ENCODE measurements around the gene PTER.
A peak's percentile ranks its signal among the peaks of the same experiment; 100 is the strongest.

PTER gene

DNA sequence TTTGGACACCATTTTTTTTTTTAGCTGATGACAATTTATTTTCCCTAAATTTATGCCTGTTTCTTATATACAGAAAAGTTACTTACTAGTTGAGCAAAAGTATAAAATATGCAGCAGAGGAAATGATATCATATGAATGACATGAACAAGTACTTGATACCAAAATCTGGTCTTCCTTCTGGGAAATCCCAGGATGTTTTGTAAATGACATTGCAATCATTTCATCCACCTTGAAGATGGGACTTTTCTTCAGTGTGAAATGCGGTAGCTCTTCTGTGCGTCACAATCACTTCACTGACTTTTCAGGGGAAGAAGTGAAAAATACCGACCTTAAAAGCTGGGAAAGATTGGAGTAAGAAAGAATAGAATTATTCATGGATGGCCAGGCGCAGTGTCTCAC is 61.1 kb downstream of the PTER start:
- Histone ChIP-seq H3K4me1 (ENCODE audit: control insufficient read depth, insufficient read depth, low read length, poor library complexity, severe bottlenecking) (no peaks in the 10 kb centered on the region), H3K4me3 (ENCODE audit: insufficient read depth, low read depth, low read length, poor library complexity, severe bottlenecking) (no peak overlapping the region), H3K36me3 (ENCODE audit: control insufficient read depth, insufficient read depth, low read length) (no peaks in the 10 kb centered on the region), H3K27me3 (replicated peaks; ENCODE audit: control insufficient read depth, insufficient read depth, low read length, poor library complexity, severe bottlenecking) (no peaks in the 10 kb centered on the region), H3K27ac (ENCODE audit: insufficient read depth, low read length, poor library complexity, severe bottlenecking) (no peak overlapping the region), H3K9me3 (ENCODE audit: control insufficient read depth, low read length) (no peaks in the 10 kb centered on the region)
- no peak for DNase-seq

DNA sequence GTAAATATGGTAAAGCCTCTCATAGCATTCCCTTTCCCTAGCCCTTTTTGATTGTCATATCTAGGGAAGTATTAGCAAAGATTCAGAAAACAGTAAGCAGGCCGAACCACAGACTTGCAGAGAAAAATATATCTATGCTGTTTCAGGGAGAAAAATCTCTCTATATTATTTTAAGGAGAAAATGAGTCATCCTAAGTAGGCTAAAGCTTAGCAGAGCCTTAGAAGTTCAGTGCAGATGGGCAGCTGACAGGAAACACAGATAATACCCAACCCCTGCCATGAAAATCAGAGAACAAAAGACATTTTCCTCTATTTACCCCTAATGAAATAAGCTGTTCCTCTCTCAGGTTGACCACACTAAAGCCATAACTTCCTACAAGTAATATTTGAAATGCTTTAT is 68.4 kb downstream of the PTER start:
- DNase-seq: no peak
- H3K27me3 ChIP-seq (replicated peaks; ENCODE audit: control insufficient read depth, insufficient read depth, low read length, poor library complexity, severe bottlenecking): no peaks in the 10 kb centered on the region
- H3K9me3 ChIP-seq (ENCODE audit: control insufficient read depth, low read length): no peaks in the 10 kb centered on the region
- peaks cover 23% of the 10 kb centered on the region for H3K36me3 ChIP-seq (ENCODE audit: control insufficient read depth, insufficient read depth, low read length)
- no peak overlapping the region for H3K27ac ChIP-seq (ENCODE audit: insufficient read depth, low read length, poor library complexity, severe bottlenecking)
- no peak overlapping the region for H3K4me3 ChIP-seq (ENCODE audit: insufficient read depth, low read depth, low read length, poor library complexity, severe bottlenecking)
- no peaks in the 10 kb centered on the region for H3K4me1 ChIP-seq (ENCODE audit: control insufficient read depth, insufficient read depth, low read length, poor library complexity, severe bottlenecking)

DNA sequence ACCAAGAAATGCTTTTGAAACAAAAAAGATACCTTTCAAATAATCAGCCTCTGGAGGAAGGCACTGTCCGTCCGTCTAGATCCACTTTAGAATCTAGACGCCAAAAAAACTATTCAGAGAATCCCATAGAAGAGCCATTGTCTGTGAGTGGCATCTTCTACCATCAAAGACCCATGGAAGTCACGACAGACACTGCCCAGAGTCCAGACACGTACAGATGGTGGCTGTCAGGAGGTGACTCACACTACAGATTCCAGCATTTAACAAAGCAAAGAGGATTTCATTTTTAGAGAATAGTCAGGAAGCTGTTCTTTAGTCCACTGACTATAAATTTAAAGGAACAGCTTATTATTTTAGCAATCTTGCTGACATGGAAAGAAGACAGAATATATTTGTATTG is 73.2 kb downstream of the PTER start:
- H3K27me3 ChIP-seq (replicated peaks; ENCODE audit: control insufficient read depth, insufficient read depth, low read length, poor library complexity, severe bottlenecking): no peaks in the 10 kb centered on the region
- H3K4me3 ChIP-seq (ENCODE audit: insufficient read depth, low read depth, low read length, poor library complexity, severe bottlenecking): no peak overlapping the region
- no peak for DNase-seq
- peaks cover 23% of the 10 kb centered on the region for H3K36me3 ChIP-seq (ENCODE audit: control insufficient read depth, insufficient read depth, low read length)
- H3K9me3 ChIP-seq (ENCODE audit: control insufficient read depth, low read length): no peaks in the 10 kb centered on the region
- H3K27ac ChIP-seq (ENCODE audit: insufficient read depth, low read length, poor library complexity, severe bottlenecking): no peak overlapping the region
- no peaks in the 10 kb centered on the region for H3K4me1 ChIP-seq (ENCODE audit: control insufficient read depth, insufficient read depth, low read length, poor library complexity, severe bottlenecking)

- no peaks in the 10 kb centered on the region for H3K4me1 ChIP-seq (ENCODE audit: control insufficient read depth, insufficient read depth, low read length, poor library complexity, severe bottlenecking)
- no peaks in the 10 kb centered on the region for H3K27me3 ChIP-seq (replicated peaks; ENCODE audit: control insufficient read depth, insufficient read depth, low read length, poor library complexity, severe bottlenecking)
- no peak overlapping the region for H3K27ac ChIP-seq (ENCODE audit: insufficient read depth, low read length, poor library complexity, severe bottlenecking)
- no peak overlapping the region for H3K4me3 ChIP-seq (ENCODE audit: insufficient read depth, low read depth, low read length, poor library complexity, severe bottlenecking)
- DNase-seq: no peak
- H3K9me3 ChIP-seq (ENCODE audit: control insufficient read depth, low read length): no peaks in the 10 kb centered on the region
- peaks cover 16% of the 10 kb centered on the region for H3K36me3 ChIP-seq (ENCODE audit: control insufficient read depth, insufficient read depth, low read length)
Observed at GRCh38 chr10:16510843-16511242, 74.0 kb downstream of the PTER start.

GRCh38 chr10:16518822-16519221 is 82.0 kb downstream of the PTER start:
- Histone ChIP-seq H3K4me1 (ENCODE audit: control insufficient read depth, insufficient read depth, low read length, poor library complexity, severe bottlenecking) (peaks cover 14% of the 10 kb centered on the region), H3K4me3 (ENCODE audit: insufficient read depth, low read depth, low read length, poor library complexity, severe bottlenecking) (no peak overlapping the region), H3K27ac (ENCODE audit: insufficient read depth, low read length, poor library complexity, severe bottlenecking) (no peak overlapping the region), H3K27me3 (replicated peaks; ENCODE audit: control insufficient read depth, insufficient read depth, low read length, poor library complexity, severe bottlenecking) (peaks cover 5% of the 10 kb centered on the region), H3K9me3 (ENCODE audit: control insufficient read depth, low read length) (no peaks in the 10 kb centered on the region), H3K36me3 (ENCODE audit: control insufficient read depth, insufficient read depth, low read length) (no peaks in the 10 kb centered on the region)
- no peak for DNase-seq

DNA sequence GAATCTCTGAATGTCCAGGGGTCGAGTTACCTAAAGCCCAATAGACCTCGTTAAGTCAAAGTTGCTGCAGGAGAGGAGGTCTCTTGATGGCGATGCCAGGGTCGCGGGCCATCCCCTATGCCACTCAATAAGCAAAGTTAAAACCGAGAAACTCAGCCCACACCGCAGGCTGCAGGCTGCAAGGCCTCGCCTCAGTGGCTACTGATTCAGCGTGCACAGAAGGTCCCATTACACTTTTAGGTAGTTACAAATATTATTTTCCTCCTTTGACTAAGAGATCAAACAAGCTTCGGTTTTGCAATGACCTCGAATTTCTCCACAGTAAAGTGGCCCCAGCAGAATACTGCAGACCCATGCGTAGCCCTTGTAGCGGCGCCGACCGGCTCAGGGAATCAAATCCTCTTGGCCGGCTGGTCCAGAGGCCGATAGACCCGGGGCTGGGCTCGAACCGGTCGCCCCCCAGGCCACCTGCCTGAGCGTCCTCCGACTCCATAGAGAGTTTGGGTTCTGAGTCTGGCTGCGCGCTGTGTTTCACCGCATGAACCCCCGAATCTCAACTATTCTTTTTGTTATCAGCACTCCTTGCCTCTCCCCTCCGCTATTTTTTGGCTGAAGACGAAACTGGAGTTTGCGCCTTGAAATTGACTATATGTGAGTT is 82.6 kb downstream of the PTER start:
- peaks cover 14% of the 10 kb centered on the region for H3K4me1 ChIP-seq (ENCODE audit: control insufficient read depth, insufficient read depth, low read length, poor library complexity, severe bottlenecking)
- H3K4me3 ChIP-seq (ENCODE audit: insufficient read depth, low read depth, low read length, poor library complexity, severe bottlenecking): no peak overlapping the region
- H3K9me3 ChIP-seq (ENCODE audit: control insufficient read depth, low read length): no peaks in the 10 kb centered on the region
- H3K27ac ChIP-seq (ENCODE audit: insufficient read depth, low read length, poor library complexity, severe bottlenecking): no peak overlapping the region
- H3K36me3 ChIP-seq (ENCODE audit: control insufficient read depth, insufficient read depth, low read length): no peaks in the 10 kb centered on the region
- H3K27me3 ChIP-seq (replicated peaks; ENCODE audit: control insufficient read depth, insufficient read depth, low read length, poor library complexity, severe bottlenecking): peaks cover 5% of the 10 kb centered on the region
- DNase-seq: no peak

DNA sequence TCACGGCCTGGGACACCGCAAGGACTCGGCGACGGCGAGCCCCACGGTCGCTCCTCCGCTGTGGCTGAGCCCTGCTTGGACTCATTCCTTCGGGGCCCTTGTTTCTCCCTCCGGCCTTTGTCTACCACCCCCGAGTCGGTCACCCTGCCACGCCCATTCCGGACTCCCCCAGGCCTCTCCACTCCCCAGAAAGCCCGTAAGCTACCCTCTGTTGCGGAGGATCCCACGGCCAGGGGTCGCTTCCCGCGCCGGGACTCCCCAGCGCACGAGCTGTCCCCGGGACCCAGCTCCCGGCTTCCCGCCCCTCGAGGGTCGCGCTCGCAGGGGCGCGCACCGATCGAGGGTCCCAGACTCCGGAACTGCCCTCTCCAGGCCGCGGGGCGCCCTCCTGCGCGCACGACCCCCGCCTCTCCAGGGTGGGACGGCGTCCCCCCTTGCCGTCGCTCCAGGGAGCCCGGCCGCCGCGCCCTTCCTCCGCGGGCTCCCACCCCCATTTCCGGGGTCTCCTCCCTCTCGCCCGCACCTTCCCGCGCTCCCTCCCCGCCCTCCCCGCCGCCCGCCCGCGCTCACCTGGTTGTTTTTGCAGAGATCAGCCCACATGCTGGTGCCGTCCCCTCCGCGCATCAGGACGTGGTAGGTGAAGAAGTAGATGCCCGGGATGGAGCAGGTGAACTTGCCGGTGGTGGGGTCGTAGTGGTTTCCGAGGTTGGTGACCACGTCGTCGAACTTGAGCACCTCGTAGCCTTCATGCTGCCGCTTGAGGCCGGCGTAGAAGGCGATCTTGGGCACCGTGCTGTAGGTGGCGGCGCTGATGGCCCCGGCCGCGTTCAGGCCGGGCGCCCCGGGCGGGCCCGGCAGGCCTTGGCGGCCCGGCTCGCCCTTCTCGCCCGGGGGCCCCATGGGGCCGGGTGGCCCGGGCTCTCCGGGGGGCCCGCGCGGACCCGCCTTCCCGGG is 83.4 kb downstream of the PTER start:
- H3K36me3 ChIP-seq (ENCODE audit: control insufficient read depth, insufficient read depth, low read length): no peaks in the 10 kb centered on the region
- no peak for DNase-seq
- no peaks in the 10 kb centered on the region for H3K9me3 ChIP-seq (ENCODE audit: control insufficient read depth, low read length)
- peaks cover 5% of the 10 kb centered on the region for H3K27me3 ChIP-seq (replicated peaks; ENCODE audit: control insufficient read depth, insufficient read depth, low read length, poor library complexity, severe bottlenecking)
- no peak overlapping the region for H3K27ac ChIP-seq (ENCODE audit: insufficient read depth, low read length, poor library complexity, severe bottlenecking)
- H3K4me3 ChIP-seq (ENCODE audit: insufficient read depth, low read depth, low read length, poor library complexity, severe bottlenecking): peak overlapping the region; percentile 42
- peaks cover 14% of the 10 kb centered on the region for H3K4me1 ChIP-seq (ENCODE audit: control insufficient read depth, insufficient read depth, low read length, poor library complexity, severe bottlenecking)

DNA sequence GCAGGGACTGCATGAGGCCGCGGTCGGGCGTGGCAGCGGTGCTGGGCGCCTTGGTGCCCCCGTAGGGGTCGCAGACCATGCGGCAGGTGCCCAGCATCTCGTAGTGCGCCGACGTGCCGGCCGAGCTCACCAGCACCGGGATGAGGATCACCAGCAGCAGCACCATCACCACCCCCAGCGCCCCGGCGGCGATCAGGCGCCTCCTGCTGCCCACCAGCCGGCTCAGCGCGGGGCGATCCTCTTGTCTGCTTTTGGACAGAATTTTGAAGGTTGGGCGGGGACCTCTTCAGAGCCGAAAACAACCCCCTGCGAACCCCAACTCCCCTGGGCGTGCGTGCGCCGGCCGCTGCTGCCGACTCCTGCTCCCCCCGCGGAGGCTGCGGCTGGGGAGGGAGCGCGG is 84.1 kb downstream of the PTER start:
- DNase-seq: no peak
- no peaks in the 10 kb centered on the region for H3K9me3 ChIP-seq (ENCODE audit: control insufficient read depth, low read length)
- H3K4me3 ChIP-seq (ENCODE audit: insufficient read depth, low read depth, low read length, poor library complexity, severe bottlenecking): peak overlapping the region; percentile 42
- no peaks in the 10 kb centered on the region for H3K36me3 ChIP-seq (ENCODE audit: control insufficient read depth, insufficient read depth, low read length)
- H3K4me1 ChIP-seq (ENCODE audit: control insufficient read depth, insufficient read depth, low read length, poor library complexity, severe bottlenecking): peaks cover 14% of the 10 kb centered on the region
- no peak overlapping the region for H3K27ac ChIP-seq (ENCODE audit: insufficient read depth, low read length, poor library complexity, severe bottlenecking)
- peaks cover 5% of the 10 kb centered on the region for H3K27me3 ChIP-seq (replicated peaks; ENCODE audit: control insufficient read depth, insufficient read depth, low read length, poor library complexity, severe bottlenecking)

- H3K4me3 ChIP-seq (ENCODE audit: insufficient read depth, low read depth, low read length, poor library complexity, severe bottlenecking): peak within 1 kb of the TSS; percentile 42
- no peaks in the 10 kb centered on the region for H3K9me3 ChIP-seq (ENCODE audit: control insufficient read depth, low read length)
- H3K36me3 ChIP-seq (ENCODE audit: control insufficient read depth, insufficient read depth, low read length): no peaks in the 10 kb centered on the region
- H3K27ac ChIP-seq (ENCODE audit: insufficient read depth, low read length, poor library complexity, severe bottlenecking): no peak within 1 kb of the TSS
- peaks cover 14% of the 10 kb centered on the region for H3K4me1 ChIP-seq (ENCODE audit: control insufficient read depth, insufficient read depth, low read length, poor library complexity, severe bottlenecking)
- no peak for DNase-seq
- H3K27me3 ChIP-seq (replicated peaks; ENCODE audit: control insufficient read depth, insufficient read depth, low read length, poor library complexity, severe bottlenecking): peaks cover 5% of the 10 kb centered on the region
Observed at GRCh38 chr10:16521311-16522016, 84.7 kb downstream of the PTER start, which contains the start of gene C1QL3. TSS of gene C1QL3 (minus strand) at chr10:16521879. CDS start at chr10:16521065, 814 bp downstream.

All from effector memory CD4-positive, alpha-beta T cell (primary cell).